Testis (tissue), 3 donors: ENCODE data around the gene EDAR. TPM values are rescaled to one million over a fixed set of nuclear protein-coding genes. Genes with fewer than 3 reads are reported as not detected.

Experiments used
- DNase-seq: peaks from one replicate; pipeline ENCODE4 v3.0.0-alpha.2; 2019
- H3K27ac ChIP-seq, 2 donors: fragments of 200-600 bp; sonication (generic); one replicate each; pipeline ENCODE4 v1.5.1; 2019
- H3K27me3 ChIP-seq: fragments of 200-600 bp; sonication (generic); one replicate; pipeline ENCODE4 v1.5.1; 2019
- H3K36me3 ChIP-seq: fragments of 200-600 bp; sonication (generic); one replicate; pipeline ENCODE4 v1.5.1; 2017; ENCODE audit warnings: low read depth; ENCODE audit errors: missing control alignments
- H3K4me1 ChIP-seq: fragments of 200-600 bp; sonication (generic); one replicate; pipeline ENCODE4 v1.5.1; 2019
- H3K4me3 ChIP-seq, 2 donors: fragments of 200-600 bp; sonication (generic); one replicate each; pipeline ENCODE4 v1.5.1; 2017 to 2019
- H3K9me3 ChIP-seq: fragments of 200-600 bp; sonication (generic); one replicate; pipeline ENCODE4 v1.5.1; 2017
- CTCF ChIP-seq, 3 experiments: fragments of 450-650 bp in 2 of 3; fragments of 200-600 bp in 1 of 3; sonication (generic) in 1 of 3; IDR thresholded peaks; one replicate each; pipeline ENCODE4 v1.5.1; 2016 to 2019; ENCODE audit warnings: antibody characterized with exemption in 3 of 3, mild to moderate bottlenecking in 2 of 3, moderate library complexity in 1 of 3
- POLR2A ChIP-seq: fragments of 450-650 bp; IDR thresholded peaks from one replicate; pipeline ENCODE4 v1.6.1; 2017; ENCODE audit warnings: antibody characterized with exemption, mild to moderate bottlenecking, moderate library complexity
- WGBS, 2 donors: methylation state at CpG; one replicate each; pipeline ENCODE4 v1.1.5; 2018; 5-methylcytosine and 5-hydroxymethylcytosine counted together
- intact Hi-C: fragments of 100-400 bp; cut with DNase I; formaldehyde crosslinking; loops from one replicate; pipeline ENCODE4 v1.15.1; 2023; ENCODE audit warnings: low total_unique reads
- polyA plus RNA-seq: library from polyadenylated mRNA; stranded (reverse); fragments of 350-450 nt; fragmentation: Illumina TruSeq; extraction: RNeasy Lipid Tissue Mini Kit (QIAGEN cat#74804); gene quantifications from one replicate; pipeline ENCODE4 v1.2.3, GENCODE V29; 2014; ENCODE audit warnings: low read depth, low replicate concordance; ENCODE audit not compliant: insufficient read depth
- total RNA-seq, 2 donors: library from RNA; depleted of rRNA; stranded (reverse); fragments of >200 nt; gene quantifications; one replicate each; pipeline ENCODE4 v1.2.3, GENCODE V29; 2016

The EDAR gene
- total and polyA plus RNA-seq, 3 donors from 2014 or later: 0.30 to 0.74 (median 0.39) TPM

- Histone ChIP-seq H3K36me3 (no peaks in the 10 kb centered on the region), H3K27me3 (no peaks in the 10 kb centered on the region), H3K4me3 (no peak overlapping the region), H3K4me1 (peaks cover 5% of the 10 kb centered on the region), H3K27ac (no peak overlapping the region), H3K9me3 (no peaks in the 10 kb centered on the region)
- TF ChIP-seq CTCF (IDR thresholded peaks at IDR 0.05) (no peak), POLR2A (no peak)
- intact Hi-C loops: no loop called here
- DNase-seq: no peak
- 90 to 92% methylated on average over 14 to 16 of the region's 17 CpGs for WGBS, 2 donors
Measured at GRCh38 chr2:108929807-108930425, 59.1 kb downstream of the EDAR start.

- no peak for DNase-seq
- H3K27ac ChIP-seq: no peak overlapping the region
- TF ChIP-seq CTCF (IDR thresholded peaks at IDR 0.05): no peak
- TF ChIP-seq POLR2A: no peak
- 85 to 88% methylated on average over 17 of the region's 17 CpGs for WGBS, 2 donors
- intact Hi-C loops: no loop called here
- H3K36me3 ChIP-seq: no peaks in the 10 kb centered on the region
- H3K9me3 ChIP-seq: no peaks in the 10 kb centered on the region
- no peak overlapping the region for H3K4me3 ChIP-seq
- no peaks in the 10 kb centered on the region for H3K27me3 ChIP-seq
- H3K4me1 ChIP-seq: peaks cover 5% of the 10 kb centered on the region
Measured at GRCh38 chr2:108928660-108929377, 60.2 kb downstream of the EDAR start.

GRCh38 chr2:108927936-108928659 lies 60.9 kb downstream of the EDAR start:
- no peak for TF ChIP-seq POLR2A
- TF ChIP-seq CTCF (IDR thresholded peaks at IDR 0.05): peak; percentile 50 to 84 (median 66)
- intact Hi-C loops: no loop called here
- no peak overlapping the region for H3K4me3 ChIP-seq
- H3K4me1 ChIP-seq: peaks cover under 1% of the 10 kb centered on the region
- DNase-seq: peak; percentile 51
- no peak overlapping the region for H3K27ac ChIP-seq
- no peaks in the 10 kb centered on the region for H3K36me3 ChIP-seq
- no peaks in the 10 kb centered on the region for H3K9me3 ChIP-seq
- no peaks in the 10 kb centered on the region for H3K27me3 ChIP-seq
- WGBS, 2 donors: 72 to 86% methylated on average over 4 to 8 of the region's 8 CpGs

GRCh38 chr2:108927405-108927804 lies 61.6 kb downstream of the EDAR start:
- Histone ChIP-seq H3K36me3 (no peaks in the 10 kb centered on the region), H3K4me3 (no peak overlapping the region), H3K9me3 (no peaks in the 10 kb centered on the region), H3K4me1 (no peaks in the 10 kb centered on the region), H3K27me3 (no peaks in the 10 kb centered on the region), H3K27ac (no peak overlapping the region)
- WGBS, 2 donors: 76 to 80% methylated on average over 6 to 7 of the region's 7 CpGs
- intact Hi-C loops: no loop called here
- TF ChIP-seq CTCF (IDR thresholded peaks at IDR 0.05): no peak
- TF ChIP-seq POLR2A: no peak
- no peak for DNase-seq
